Loucy (cell line): ENCODE results near the gene FARS2.

Experiments
- CTCF ChIP-seq: fragments of 200-600 bp; sonication (generic); conservative IDR thresholded peaks from 2 replicates; pipeline ENCODE4 v1.5.1; 2014; ENCODE audit warnings: mild to moderate bottlenecking, antibody characterized with exemption, low read length
- EZH2phosphoT487 ChIP-seq: fragments of 200-600 bp; IDR thresholded peaks from 2 replicates; pipeline ENCODE4 v1.6.1; 2018; ENCODE audit warnings: antibody characterized with exemption, mild to moderate bottlenecking, moderate library complexity, borderline replicate concordance

GRCh38 chr6:5813625-5814027, 552.3 kb downstream of the FARS2 start:
- TF ChIP-seq CTCF: peak; percentile 16; the same call in 1 of the 2 replicates
- no peak for TF ChIP-seq EZH2phosphoT487
